Glutamatergic neuron (in vitro differentiated cells): ENCODE results near the gene KRT83. TPM values are rescaled to one million over a fixed set of nuclear protein-coding genes. Genes with fewer than 3 reads are reported as not detected.

Experiments
- DNase-seq: peaks from one replicate; pipeline ENCODE4 v3.0.0; 2022
- H3K27ac Mint-ChIP-seq: one replicate; pipeline ENCODE4 v1.8.0; 2020; ENCODE audit warnings: mild to moderate bottlenecking, mixed read lengths, inconsistent platforms; ENCODE audit not compliant: unreplicated experiment
- H3K27me3 Mint-ChIP-seq: one replicate; pipeline ENCODE4 v1.8.0; 2020; ENCODE audit warnings: mild to moderate bottlenecking, moderate library complexity, mixed read lengths, inconsistent platforms; ENCODE audit not compliant: unreplicated experiment
- H3K36me3 Mint-ChIP-seq: one replicate; pipeline ENCODE4 v1.8.0; 2020; ENCODE audit warnings: mild to moderate bottlenecking, mixed read lengths, inconsistent platforms; ENCODE audit not compliant: unreplicated experiment
- H3K4me1 Mint-ChIP-seq: one replicate; pipeline ENCODE4 v1.8.0; 2020; ENCODE audit warnings: mild to moderate bottlenecking, low read depth, mixed read lengths, inconsistent platforms; ENCODE audit not compliant: unreplicated experiment
- H3K4me3 Mint-ChIP-seq: one replicate; pipeline ENCODE4 v1.8.0; 2020; ENCODE audit warnings: mild to moderate bottlenecking, mixed read lengths, inconsistent platforms; ENCODE audit not compliant: unreplicated experiment
- H3K9me3 Mint-ChIP-seq: one replicate; pipeline ENCODE4 v1.8.0; 2020; ENCODE audit warnings: mild to moderate bottlenecking, moderate library complexity, mixed read lengths, inconsistent platforms; ENCODE audit not compliant: unreplicated experiment
- long read RNA-seq: library from polyadenylated mRNA; unstranded; transcript quantifications from one replicate; pipeline ENCODE4 v2.0.0, GENCODE V29; 2020; ENCODE audit not compliant: unreplicated experiment
- total RNA-seq: library from RNA; stranded (reverse); fragmentation: NEBNext Ultra II Directional; extraction: Animal tissue kit (Norgen Biotek cat#: 25700); gene quantifications from one replicate; pipeline ENCODE4 v1.2.1, GENCODE V29; 2021; ENCODE audit not compliant: unreplicated experiment
- TF ChIP-seq, protein P1 (sequence below): fragments of 200-600 bp; sonication (generic); IDR thresholded peaks from one replicate; pipeline ENCODE4 v1.5.0; 2021; ENCODE audit not compliant: partially characterized antibody, unreplicated experiment

The KRT83 gene
- not detected for total RNA-seq
- long read RNA-seq: 0 reads

DNA sequence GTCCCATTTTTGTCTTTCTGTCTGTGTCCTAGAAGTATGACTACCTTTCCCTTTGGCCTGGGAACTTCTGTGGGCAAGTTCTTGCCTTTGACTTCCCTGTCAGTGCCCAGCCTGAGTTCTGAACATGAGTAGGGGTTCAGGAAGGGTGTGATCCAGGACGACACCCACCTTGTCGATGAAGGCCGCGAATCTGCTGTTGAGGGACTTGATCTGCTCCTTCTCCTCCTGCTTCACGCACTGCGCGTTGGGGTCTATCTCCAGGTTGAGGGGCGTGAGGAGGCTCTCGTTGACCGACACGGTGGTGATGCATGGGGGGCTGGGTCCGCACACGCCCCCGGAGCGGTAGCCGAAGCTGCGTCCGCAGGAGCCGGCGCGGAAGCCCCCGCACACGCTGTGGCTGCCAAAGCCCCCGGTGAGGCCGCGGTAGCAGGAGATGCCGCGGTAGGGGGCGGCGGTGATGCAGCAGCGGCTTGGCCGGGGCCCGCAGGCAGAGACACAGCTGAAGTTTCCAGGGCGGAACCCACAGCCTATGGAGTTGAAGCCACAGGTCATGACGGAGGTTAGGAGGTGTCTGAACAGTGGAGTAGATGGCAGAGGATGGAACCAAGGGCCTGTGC lies at the start of gene KRT83:
Gene KRT83, minus strand, starts transcription at position 615 of the 617 bp plus-strand sequence. Its CDS starts 63 bp downstream, at position 552.
- no peaks in the 10 kb centered on the region for H3K4me1 Mint-ChIP-seq
- peaks cover 7% of the 10 kb centered on the region for H3K27me3 Mint-ChIP-seq
- no peak within 1 kb of the TSS for H3K4me3 Mint-ChIP-seq
- no peak within 1 kb of the TSS for H3K27ac Mint-ChIP-seq
- H3K9me3 Mint-ChIP-seq: peaks cover 2% of the 10 kb centered on the region
- TF ChIP-seq, protein P1, sequence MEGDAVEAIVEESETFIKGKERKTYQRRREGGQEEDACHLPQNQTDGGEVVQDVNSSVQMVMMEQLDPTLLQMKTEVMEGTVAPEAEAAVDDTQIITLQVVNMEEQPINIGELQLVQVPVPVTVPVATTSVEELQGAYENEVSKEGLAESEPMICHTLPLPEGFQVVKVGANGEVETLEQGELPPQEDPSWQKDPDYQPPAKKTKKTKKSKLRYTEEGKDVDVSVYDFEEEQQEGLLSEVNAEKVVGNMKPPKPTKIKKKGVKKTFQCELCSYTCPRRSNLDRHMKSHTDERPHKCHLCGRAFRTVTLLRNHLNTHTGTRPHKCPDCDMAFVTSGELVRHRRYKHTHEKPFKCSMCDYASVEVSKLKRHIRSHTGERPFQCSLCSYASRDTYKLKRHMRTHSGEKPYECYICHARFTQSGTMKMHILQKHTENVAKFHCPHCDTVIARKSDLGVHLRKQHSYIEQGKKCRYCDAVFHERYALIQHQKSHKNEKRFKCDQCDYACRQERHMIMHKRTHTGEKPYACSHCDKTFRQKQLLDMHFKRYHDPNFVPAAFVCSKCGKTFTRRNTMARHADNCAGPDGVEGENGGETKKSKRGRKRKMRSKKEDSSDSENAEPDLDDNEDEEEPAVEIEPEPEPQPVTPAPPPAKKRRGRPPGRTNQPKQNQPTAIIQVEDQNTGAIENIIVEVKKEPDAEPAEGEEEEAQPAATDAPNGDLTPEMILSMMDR: no peak
- DNase-seq: no peak
- peaks cover 3% of the 10 kb centered on the region for H3K36me3 Mint-ChIP-seq

DNA sequence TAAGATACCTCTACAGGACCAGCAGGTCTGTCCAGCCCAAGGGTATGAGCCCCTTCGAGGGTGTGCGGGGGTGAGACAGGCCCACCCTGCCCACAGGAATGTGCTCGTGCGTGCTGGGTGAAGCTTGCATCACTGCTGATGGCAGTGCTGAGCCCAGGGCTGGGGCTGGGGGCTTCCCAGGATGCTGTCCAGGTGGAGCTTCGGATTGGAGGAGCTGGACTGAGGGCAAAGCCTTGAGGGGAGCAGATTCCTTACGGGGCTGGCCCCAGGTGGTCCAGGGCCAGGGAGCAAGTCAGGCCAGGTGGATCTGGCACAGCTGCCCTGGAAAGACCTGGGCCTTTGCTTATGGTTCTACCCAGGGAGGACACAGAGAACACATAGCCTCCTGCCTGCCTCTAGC lies 48.6 kb upstream of the KRT83 start:
- no peak overlapping the region for H3K27ac Mint-ChIP-seq
- H3K4me1 Mint-ChIP-seq: no peaks in the 10 kb centered on the region
- DNase-seq: no peak
- TF ChIP-seq, protein P1: no peak
- peaks cover 10% of the 10 kb centered on the region for H3K27me3 Mint-ChIP-seq
- H3K4me3 Mint-ChIP-seq: no peak overlapping the region
- H3K9me3 Mint-ChIP-seq: peaks cover 3% of the 10 kb centered on the region
- no peaks in the 10 kb centered on the region for H3K36me3 Mint-ChIP-seq

DNA sequence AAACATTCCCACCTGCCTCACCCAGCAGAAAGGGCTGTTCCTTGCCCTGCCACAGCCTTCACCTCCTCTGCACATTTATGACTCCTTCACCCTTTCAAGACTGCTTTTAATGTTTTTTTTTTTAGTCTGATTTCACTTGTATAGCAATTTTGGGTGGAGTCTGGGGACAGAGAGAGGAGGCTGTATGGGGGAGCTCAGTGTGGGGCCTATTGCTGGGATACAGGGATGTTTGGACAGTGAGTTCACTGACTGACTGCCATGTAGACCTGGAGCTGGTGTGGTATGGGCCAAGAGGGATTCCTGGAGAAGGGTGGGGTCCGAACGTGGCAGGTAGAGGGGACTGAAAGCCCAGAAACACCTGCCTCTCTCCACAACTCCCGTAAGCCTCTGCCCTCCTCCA lies 48.0 kb upstream of the KRT83 start:
- no peak overlapping the region for H3K27ac Mint-ChIP-seq
- H3K27me3 Mint-ChIP-seq: peaks cover 11% of the 10 kb centered on the region
- H3K4me1 Mint-ChIP-seq: no peaks in the 10 kb centered on the region
- DNase-seq: no peak
- H3K4me3 Mint-ChIP-seq: no peak overlapping the region
- H3K36me3 Mint-ChIP-seq: no peaks in the 10 kb centered on the region
- H3K9me3 Mint-ChIP-seq: peaks cover 3% of the 10 kb centered on the region
- TF ChIP-seq, protein P1: no peak

DNA sequence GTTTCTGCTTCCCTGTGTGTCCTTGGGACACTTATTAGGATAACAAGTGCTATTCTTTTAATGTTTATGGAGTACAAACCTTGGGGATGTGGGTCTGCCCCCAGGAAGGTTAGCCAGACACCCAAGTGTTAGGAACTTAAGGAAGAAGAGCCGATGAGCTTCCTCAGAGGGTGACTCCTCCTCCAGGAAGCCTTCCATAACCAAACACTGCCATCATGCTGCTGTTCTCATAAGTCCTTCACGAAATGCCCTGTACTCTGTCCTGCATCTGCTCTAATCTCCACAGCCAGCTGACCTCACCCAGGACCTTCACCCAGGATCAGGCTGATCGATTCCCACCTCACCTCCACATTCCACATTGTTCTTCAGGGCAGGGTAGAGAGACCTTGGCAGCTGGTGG lies 47.3 kb upstream of the KRT83 start:
- H3K27ac Mint-ChIP-seq: no peak overlapping the region
- TF ChIP-seq, protein P1: no peak
- no peaks in the 10 kb centered on the region for H3K4me1 Mint-ChIP-seq
- no peak overlapping the region for H3K4me3 Mint-ChIP-seq
- no peaks in the 10 kb centered on the region for H3K36me3 Mint-ChIP-seq
- H3K9me3 Mint-ChIP-seq: peaks cover 3% of the 10 kb centered on the region
- no peak for DNase-seq
- peaks cover 12% of the 10 kb centered on the region for H3K27me3 Mint-ChIP-seq

DNA sequence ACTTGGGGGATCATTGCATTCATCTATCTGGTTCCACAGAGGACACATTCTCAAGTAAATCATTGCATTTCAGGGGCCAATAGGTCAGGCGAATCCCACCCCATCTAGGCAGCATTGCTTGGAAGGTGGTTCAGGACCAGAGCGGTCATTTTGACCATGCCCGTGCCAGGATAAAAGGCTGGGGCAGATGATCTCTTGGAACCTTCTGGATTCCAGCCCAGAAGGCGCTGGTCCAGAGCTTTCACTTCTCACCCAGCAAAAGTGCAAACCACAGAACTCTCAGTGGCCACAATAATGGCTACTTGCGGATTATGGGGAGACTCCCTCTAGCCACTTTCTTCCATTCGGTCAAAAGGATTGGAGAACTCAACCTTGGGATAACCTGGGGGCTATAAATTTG lies 46.7 kb upstream of the KRT83 start:
- no peak overlapping the region for H3K4me3 Mint-ChIP-seq
- no peak overlapping the region for H3K27ac Mint-ChIP-seq
- H3K27me3 Mint-ChIP-seq: peaks cover 12% of the 10 kb centered on the region
- no peaks in the 10 kb centered on the region for H3K36me3 Mint-ChIP-seq
- H3K4me1 Mint-ChIP-seq: no peaks in the 10 kb centered on the region
- TF ChIP-seq, protein P1: no peak
- peaks cover 3% of the 10 kb centered on the region for H3K9me3 Mint-ChIP-seq
- no peak for DNase-seq
